GM19351 (cell line): ENCODE data around the gene DEXI.
A peak's percentile ranks its signal among the peaks of the same experiment; 100 is the strongest.

Experiments used
- ATAC-seq: cut with Tn5 transposase; IDR thresholded peaks from one replicate; pipeline ENCODE4 v1.9.1; 2021; ENCODE audit warnings: mild to moderate bottlenecking, moderate library complexity; ENCODE audit not compliant: unreplicated experiment

DEXI gene

GRCh38 chr16:10896723-10897122, 45.5 kb downstream of the DEXI start:
- ATAC-seq, result no peak

GRCh38 chr16:10896165-10896564, 46.1 kb downstream of the DEXI start:
- ATAC-seq, result peak; percentile 34

- no peak for ATAC-seq
Observed at GRCh38 chr16:10895053-10895946, 47.0 kb downstream of the DEXI start.

GRCh38 chr16:10892782-10893318, 49.4 kb downstream of the DEXI start:
- no peak for ATAC-seq

- ATAC-seq, result no peak
Observed at GRCh38 chr16:10889855-10890254, 52.4 kb downstream of the DEXI start.

GRCh38 chr16:10888320-10888937, 53.8 kb downstream of the DEXI start:
- ATAC-seq, result no peak

GRCh38 chr16:10885246-10885645, 57.0 kb downstream of the DEXI start:
- ATAC-seq, result no peak

GRCh38 chr16:10883004-10883403, 59.3 kb downstream of the DEXI start:
- ATAC-seq, result no peak

GRCh38 chr16:10881479-10882030, 60.7 kb downstream of the DEXI start:
- no peak for ATAC-seq

GRCh38 chr16:10880594-10881452, 61.4 kb downstream of the DEXI start:
- ATAC-seq, result no peak

- ATAC-seq, result no peak
Observed at GRCh38 chr16:10879681-10880589, 62.3 kb downstream of the DEXI start.
